Keratinocyte (primary cell): ENCODE data around the gene NOL3.

Source experiments
- EZH2 ChIP-seq: IDR thresholded peaks from one replicate; pipeline ENCODE4 v1.6.1; 2012; ENCODE audit warnings: inconsistent platforms, mild to moderate bottlenecking, low read length, moderate library complexity
- TF ChIP-seq, protein P1 (sequence below), 3 experiments: IDR thresholded peaks in 1 of 3; conservative IDR thresholded peaks in 1 of 3; optimal IDR thresholded peaks in 1 of 3; 2 replicates in 2 of 3; 3 replicates in 1 of 3; pipeline versions ENCODE3 to v1.5.1; 2011; ENCODE audit warnings: low read length in 3 of 3, mild to moderate bottlenecking in 3 of 3, moderate library complexity in 2 of 3, control low read depth in 1 of 3, inconsistent platforms in 1 of 3; ENCODE audit not compliant: insufficient read depth in 2 of 3; ENCODE audit errors: extremely low read depth in 1 of 3

DNA sequence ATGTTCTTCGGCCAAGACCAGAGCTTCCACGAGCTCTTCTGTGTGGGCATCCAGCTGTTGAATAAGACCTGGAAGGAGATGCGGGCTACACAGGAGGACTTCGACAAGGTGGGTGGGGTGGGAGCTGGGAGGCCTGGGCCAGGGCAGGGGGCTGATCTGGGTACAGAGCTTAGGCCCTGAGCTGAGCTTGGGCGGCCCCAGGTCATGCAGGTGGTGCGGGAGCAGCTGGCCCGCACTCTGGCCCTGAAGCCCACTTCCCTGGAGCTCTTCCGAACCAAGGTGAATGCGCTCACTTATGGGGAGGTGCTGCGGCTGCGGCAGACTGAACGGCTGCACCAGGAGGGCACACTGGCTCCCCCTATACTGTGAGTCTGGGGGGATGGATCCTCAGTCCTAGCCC lies 32.1 kb downstream of the NOL3 start:
- no peak for TF ChIP-seq EZH2
- TF ChIP-seq, protein P1, sequence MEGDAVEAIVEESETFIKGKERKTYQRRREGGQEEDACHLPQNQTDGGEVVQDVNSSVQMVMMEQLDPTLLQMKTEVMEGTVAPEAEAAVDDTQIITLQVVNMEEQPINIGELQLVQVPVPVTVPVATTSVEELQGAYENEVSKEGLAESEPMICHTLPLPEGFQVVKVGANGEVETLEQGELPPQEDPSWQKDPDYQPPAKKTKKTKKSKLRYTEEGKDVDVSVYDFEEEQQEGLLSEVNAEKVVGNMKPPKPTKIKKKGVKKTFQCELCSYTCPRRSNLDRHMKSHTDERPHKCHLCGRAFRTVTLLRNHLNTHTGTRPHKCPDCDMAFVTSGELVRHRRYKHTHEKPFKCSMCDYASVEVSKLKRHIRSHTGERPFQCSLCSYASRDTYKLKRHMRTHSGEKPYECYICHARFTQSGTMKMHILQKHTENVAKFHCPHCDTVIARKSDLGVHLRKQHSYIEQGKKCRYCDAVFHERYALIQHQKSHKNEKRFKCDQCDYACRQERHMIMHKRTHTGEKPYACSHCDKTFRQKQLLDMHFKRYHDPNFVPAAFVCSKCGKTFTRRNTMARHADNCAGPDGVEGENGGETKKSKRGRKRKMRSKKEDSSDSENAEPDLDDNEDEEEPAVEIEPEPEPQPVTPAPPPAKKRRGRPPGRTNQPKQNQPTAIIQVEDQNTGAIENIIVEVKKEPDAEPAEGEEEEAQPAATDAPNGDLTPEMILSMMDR (optimal IDR thresholded peaks at IDR 0.05 in 1 of 3, IDR thresholded peaks at IDR 0.05 in 1 of 3, conservative IDR thresholded peaks at IDR 0.05 in 1 of 3; ENCODE audit: extremely low read depth in 1 of 3, insufficient read depth in 2 of 3, low read length in 3 of 3), result no peak
